COLO668 (cell line): ENCODE data around the gene TMEM131L.
"Not testable (repeated sequence)": the region's sequence is repeated elsewhere in the genome, so short reads cannot be mapped to it uniquely, and the experiment has no call there.

Experiments used
- DNase-seq: peaks from one replicate; lab custom pipeline; 2025; ENCODE audit not compliant: unreplicated experiment; lab: John Stamatoyannopoulos, UW

TMEM131L gene

DNA sequence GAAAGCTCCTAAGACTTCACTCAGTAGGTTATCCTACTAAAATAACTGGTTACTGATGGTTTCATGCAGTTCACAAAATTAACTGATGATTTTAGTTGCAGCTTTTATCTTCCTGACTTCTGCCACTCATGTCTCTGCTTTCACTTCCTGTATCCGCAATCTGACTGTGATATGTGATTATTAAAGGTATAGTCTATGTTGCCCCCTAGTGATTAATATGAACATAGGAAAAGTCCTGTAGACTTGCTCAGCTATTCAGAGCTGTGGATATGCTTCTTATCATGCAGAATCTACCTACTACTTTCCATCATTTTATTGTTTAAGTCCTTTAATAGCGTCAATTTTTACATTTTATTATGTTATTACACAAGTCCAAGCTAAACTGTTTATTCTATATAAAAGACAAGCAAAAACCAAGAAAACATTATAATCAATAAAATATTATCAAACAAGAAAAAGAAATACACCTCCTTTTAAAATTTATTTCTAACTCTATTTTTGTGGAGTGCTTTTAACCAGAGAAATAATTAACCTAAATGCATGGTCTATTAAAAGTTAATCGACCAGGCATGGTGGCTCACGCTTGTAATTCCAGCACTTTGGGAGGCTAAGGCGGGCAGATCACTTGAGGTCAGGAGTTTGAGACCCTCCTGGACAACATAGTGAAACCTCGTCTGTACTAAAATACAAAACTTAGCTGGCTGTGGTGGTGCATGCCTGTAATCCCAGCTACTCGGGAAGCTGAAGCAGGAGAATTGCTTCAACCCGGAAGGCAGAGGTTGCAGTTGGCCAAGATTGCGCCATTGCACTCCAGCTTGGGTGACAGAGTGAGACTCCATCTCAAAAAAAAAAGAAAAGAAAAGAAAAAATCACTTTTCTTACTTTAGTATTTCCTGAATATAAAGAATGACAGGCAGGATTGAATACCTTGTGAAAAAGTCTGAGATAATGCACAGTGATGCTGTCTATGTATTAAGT lies 177.5 kb downstream of the TMEM131L start:
- DNase-seq: no peak

- DNase-seq: no peak
Observed at GRCh38 chr4:153645183-153645582, 179.0 kb downstream of the TMEM131L start.

- DNase-seq: no peak
Observed at GRCh38 chr4:153646261-153646660, 180.1 kb downstream of the TMEM131L start.

DNA sequence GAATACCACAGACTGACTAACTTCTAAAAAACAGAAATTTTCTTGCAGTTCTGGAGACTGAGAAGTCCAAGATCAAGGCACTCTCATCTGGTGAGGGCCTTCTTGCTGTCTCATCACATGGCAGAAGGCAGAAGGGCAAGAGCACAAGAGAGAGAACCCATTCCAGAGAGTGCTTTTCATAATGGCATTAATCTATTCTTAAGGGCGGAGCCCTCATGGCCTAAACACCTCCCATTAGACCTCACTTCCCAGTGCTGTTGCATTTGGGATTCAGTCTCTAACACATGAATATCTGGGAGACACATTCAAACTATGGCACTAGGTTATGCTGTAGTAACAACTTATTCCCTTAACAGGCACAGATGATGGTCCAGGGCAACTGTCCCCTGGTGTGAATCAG lies 180.8 kb downstream of the TMEM131L start:
- no peak for DNase-seq

DNA sequence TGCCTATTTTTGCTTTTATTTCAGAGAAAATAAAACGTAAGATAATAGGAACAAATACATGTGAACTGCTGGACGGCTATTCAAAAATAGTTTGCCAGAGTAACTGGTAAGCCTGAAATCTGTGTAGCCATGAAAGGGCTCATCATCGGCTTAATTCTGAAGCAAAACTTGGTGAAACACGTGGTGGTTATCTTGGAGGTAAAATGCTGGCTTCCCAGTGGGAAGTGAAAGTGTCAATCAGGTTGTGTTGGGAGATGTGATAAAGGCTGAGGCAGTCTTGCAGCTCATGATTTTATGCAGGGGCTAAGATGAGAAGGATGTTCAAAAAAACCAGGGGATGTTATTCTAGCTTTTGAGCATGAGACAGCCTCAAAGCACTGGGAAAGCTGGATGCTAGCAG lies 181.8 kb downstream of the TMEM131L start:
- no peak for DNase-seq

DNA sequence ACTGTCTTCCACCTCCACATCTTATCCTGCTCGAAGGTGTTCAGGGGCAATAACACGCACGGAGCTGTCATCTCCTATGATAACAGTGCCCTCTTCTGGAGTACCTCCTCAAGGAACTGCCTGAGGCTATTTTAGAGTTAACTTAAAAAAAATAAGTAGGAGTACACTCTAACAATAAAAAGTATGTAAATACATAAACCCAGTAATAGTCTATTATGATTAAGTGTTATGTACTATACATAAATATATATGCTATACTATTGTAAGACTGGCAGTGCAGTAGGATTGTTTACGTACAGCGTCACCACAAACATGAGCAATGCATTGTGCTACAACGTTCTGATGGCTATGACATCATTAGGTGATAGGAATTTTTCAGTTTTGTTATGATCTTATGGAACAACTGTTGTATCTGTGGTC lies 183.4 kb downstream of the TMEM131L start:
- no peak for DNase-seq

DNA sequence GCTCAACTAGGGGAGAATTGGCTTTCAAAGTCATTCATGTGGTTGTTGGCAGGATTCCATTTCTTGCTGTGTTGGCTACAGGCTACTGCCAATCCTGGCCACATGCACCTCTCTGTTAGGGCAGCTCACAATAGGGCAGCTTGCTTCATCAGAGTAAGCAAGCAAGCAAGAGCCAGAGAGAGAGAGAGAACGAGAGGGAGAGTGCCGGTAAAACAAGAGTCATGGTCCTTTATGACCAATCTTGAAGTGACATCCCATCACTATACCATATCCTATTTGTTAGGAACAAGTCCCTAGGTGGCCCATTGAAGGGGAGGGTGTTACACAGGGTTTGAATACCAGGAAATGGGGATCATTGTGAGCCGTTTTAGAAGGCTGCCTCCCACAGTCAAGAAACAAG lies 185.0 kb downstream of the TMEM131L start:
- DNase-seq: no peak

- DNase-seq: no peak
Observed at GRCh38 chr4:153651587-153651986, 185.4 kb downstream of the TMEM131L start.

- DNase-seq: no peak
Observed at GRCh38 chr4:153652051-153652784, 186.1 kb downstream of the TMEM131L start.

GRCh38 chr4:153655002-153655541 lies 188.9 kb downstream of the TMEM131L start:
- DNase-seq: no peak

GRCh38 chr4:153655928-153656327 lies 189.8 kb downstream of the TMEM131L start:
- no peak for DNase-seq

- DNase-seq: no peak
Observed at GRCh38 chr4:153661215-153661822, 195.2 kb downstream of the TMEM131L start.

GRCh38 chr4:153661908-153662307 lies 195.7 kb downstream of the TMEM131L start:
- no peak for DNase-seq

GRCh38 chr4:153663667-153664066 lies 197.5 kb downstream of the TMEM131L start:
- DNase-seq: no peak

GRCh38 chr4:153666505-153666904 lies 200.3 kb downstream of the TMEM131L start:
- DNase-seq: not testable (repeated sequence)

- no peak for DNase-seq
Observed at GRCh38 chr4:153668647-153669046, 202.5 kb downstream of the TMEM131L start.

GRCh38 chr4:153669838-153670237 lies 203.7 kb downstream of the TMEM131L start:
- DNase-seq: no peak

GRCh38 chr4:153676486-153676885 lies 210.3 kb downstream of the TMEM131L start:
- DNase-seq: no peak

DNA sequence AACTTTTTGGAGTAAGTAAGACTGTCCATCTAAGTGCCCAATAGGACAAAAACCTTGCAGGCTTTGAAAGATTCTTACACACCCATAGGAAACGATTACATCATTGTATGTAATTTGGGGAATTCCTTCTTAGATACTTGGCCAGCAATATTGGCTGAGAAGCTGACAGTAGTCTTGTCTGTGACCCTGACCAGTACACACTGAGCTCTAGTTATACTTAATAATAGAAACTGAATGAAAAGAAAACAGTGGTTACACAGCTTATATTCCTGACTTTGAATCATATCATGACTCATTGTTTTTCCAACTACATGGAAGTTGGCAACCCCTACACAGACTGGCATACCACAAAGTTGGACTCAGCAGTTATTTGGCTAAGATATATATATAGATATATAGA lies 210.8 kb downstream of the TMEM131L start:
- no peak for DNase-seq

DNA sequence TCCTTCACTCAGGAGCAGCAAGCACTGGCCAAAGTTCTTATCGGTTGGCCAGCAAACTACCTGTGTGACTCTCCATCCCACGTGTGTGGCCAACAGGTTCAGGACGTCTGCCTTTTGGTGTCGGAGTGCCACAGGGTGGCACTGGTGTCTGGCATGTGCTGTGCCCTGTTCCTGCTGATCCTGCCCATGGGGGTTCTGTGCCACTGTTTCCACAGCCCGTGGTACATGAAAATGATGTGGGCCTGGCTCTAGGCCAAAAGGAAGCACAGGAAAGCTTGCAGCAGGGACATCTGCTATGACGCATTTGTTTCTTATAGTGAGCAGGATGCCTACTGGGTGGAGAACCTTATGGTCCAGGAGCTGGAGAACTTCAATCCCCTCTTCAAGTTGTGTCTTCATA lies 213.3 kb downstream of the TMEM131L start:
- no peak for DNase-seq

DNA sequence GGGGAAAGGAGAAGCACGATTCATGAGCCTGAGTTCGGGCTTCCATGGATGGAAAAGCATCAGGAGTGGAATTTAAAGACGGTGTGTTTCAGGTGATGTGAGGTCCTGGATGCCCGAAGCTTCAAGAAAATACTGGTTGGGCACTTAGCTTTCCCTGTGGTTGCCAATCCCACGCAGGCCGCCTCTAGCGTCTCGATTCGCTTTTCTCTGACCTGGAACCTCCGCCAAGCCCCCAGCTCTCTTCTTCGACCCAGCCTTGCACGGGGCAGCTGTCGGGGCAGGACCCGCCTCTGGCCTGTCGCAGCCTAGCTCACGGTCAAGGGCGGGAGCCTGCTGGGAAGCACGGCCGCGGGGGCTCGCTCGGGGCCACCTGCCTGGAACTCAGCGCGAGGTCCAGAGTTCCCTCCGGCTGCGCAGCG lies 217.6 kb downstream of the TMEM131L start:
- DNase-seq: no peak
